T-cell (primary cell): ENCODE measurements around the gene DNMT3L. TPM values are rescaled to one million over a fixed set of nuclear protein-coding genes. Genes with fewer than 3 reads are reported as not detected.
"Not testable (repeated sequence)": the region's sequence is repeated elsewhere in the genome, so short reads cannot be mapped to it uniquely, and the experiment has no call there.

Source experiments
- ATAC-seq, 4 experiments: fragments of 200-7000 bp in 3 of 4; fragments of 150-1000 bp in 1 of 4; cut with Tn5 transposase; replicated peaks in 1 of 4; 1 replicate in 3 of 4; 2 replicates in 1 of 4; pipeline ENCODE4 v1.10.0; 2021; ENCODE audit warnings: moderate library complexity in 3 of 4, mild to moderate bottlenecking in 2 of 4, moderate number of reproducible peaks in 1 of 4
- CTCF ChIA-PET, 2 donors: fragments of 300-600 bp; sonication (Branson Sonifier 250); formaldehyde crosslinking; loops; one replicate each; lab custom pipeline; 2022; ENCODE audit warnings: antibody characterized with exemption in 2 of 2; lab: Charles Lee
- POLR2A ChIA-PET, 2 donors: fragments of 300-600 bp; sonication (Branson Sonifier 250); formaldehyde crosslinking; loops; one replicate each; lab custom pipeline; 2022; ENCODE audit warnings: antibody characterized with exemption in 2 of 2; lab: Charles Lee
- DNase-seq, 35 experiments: peaks; one replicate each; pipeline versions ENCODE4 v3.0.0 to v3.0.0-alpha.2; 2013 to 2023
- H3K27ac ChIP-seq: one replicate; pipeline ENCODE4 v1.5.1; 2013; ENCODE audit warnings: low read length
- H3K27me3 ChIP-seq, 2 experiments: replicated peaks in 1 of 2; 1 replicate in 1 of 2; 2 replicates in 1 of 2; pipeline versions ENCODE4 v1.6.1 to v1.7.0; 2013; ENCODE audit warnings: low read length in 1 of 2, mixed read lengths in 1 of 2; ENCODE audit not compliant: control insufficient read depth in 2 of 2, insufficient read depth in 2 of 2; ENCODE audit errors: extremely low read depth in 1 of 2
- H3K36me3 ChIP-seq, 2 donors: 1 replicate in 1 of 2; 2 replicates in 1 of 2; pipeline versions ENCODE4 v1.6.1 to v1.7.0; 2013; ENCODE audit warnings: low read length in 1 of 2; ENCODE audit not compliant: control insufficient read depth in 2 of 2, insufficient read depth in 1 of 2; ENCODE audit errors: extremely low read depth in 1 of 2
- H3K4me1 ChIP-seq, 2 experiments: 1 replicate in 1 of 2; 2 replicates in 1 of 2; pipeline versions ENCODE4 v1.6.1 to v1.7.0; 2013; ENCODE audit warnings: low read length in 2 of 2, mixed read lengths in 1 of 2; ENCODE audit not compliant: insufficient read depth in 2 of 2, control insufficient read depth in 1 of 2; ENCODE audit errors: extremely low read depth in 1 of 2
- H3K4me3 ChIP-seq, 2 donors: 1 replicate in 1 of 2; 2 replicates in 1 of 2; pipeline versions ENCODE4 v1.5.1 to v1.7.0; 2013; ENCODE audit warnings: mild to moderate bottlenecking in 2 of 2, low read length in 1 of 2, moderate library complexity in 1 of 2; ENCODE audit not compliant: control insufficient read depth in 1 of 2; ENCODE audit errors: extremely low read depth in 1 of 2
- H3K9me3 ChIP-seq: 2 replicates; pipeline ENCODE4 v1.7.0; 2013
- H3K27ac Mint-ChIP-seq, 2 donors: one replicate each; pipeline ENCODE4 v1.8.0; 2020 to 2021; ENCODE audit warnings: mild to moderate bottlenecking in 2 of 2, mixed read lengths in 2 of 2
- H3K27me3 Mint-ChIP-seq, 2 donors: one replicate each; pipeline ENCODE4 v1.8.0; 2021 to 2022; ENCODE audit warnings: mixed read lengths in 2 of 2
- H3K36me3 Mint-ChIP-seq: one replicate; pipeline ENCODE4 v1.8.0; 2021; ENCODE audit warnings: mixed read lengths
- H3K4me1 Mint-ChIP-seq, 3 donors: one replicate each; pipeline ENCODE4 v1.8.0; 2020 to 2022; ENCODE audit warnings: mixed read lengths in 3 of 3, mild to moderate bottlenecking in 1 of 3
- H3K4me3 Mint-ChIP-seq, 3 donors: one replicate each; pipeline ENCODE4 v1.8.0; 2020 to 2022; ENCODE audit warnings: mild to moderate bottlenecking in 3 of 3, mixed read lengths in 3 of 3, moderate library complexity in 3 of 3
- H3K9me3 Mint-ChIP-seq, 3 donors: one replicate each; pipeline ENCODE4 v1.8.0; 2020 to 2022; ENCODE audit warnings: mixed read lengths in 3 of 3
- WGBS: methylation state at CpG from one replicate; pipeline ENCODE4 v1.1.5; 2013; ENCODE audit warnings: missing lambda C conversion rate; ENCODE audit not compliant: insufficient coverage; 5-methylcytosine and 5-hydroxymethylcytosine counted together
- total RNA-seq, 35 experiments: library from RNA in 6 of 35; stranded (reverse) in 6 of 35; fragments of 120-200 nt in 1 of 35; gene quantifications; one replicate each; pipeline versions ENCODE4 v1.2.1 to v1.2.4 and lab custom pipeline; 2013 to 2026

The DNMT3L gene
- total RNA-seq, 5 donors from 2014 or later (not counting 1 experiment from before 2014, with no cell fraction given), result not detected

GRCh38 chr21:44253832-44254710 lies 7.6 kb downstream of the DNMT3L start:
- CTCF ChIA-PET, result no interaction called here
- Histone ChIP-seq H3K27me3 (peaks cover 0 to 26% of the 10 kb centered on the region in 2 experiments), H3K4me1 (no peaks in the 10 kb centered on the region), H3K36me3 (no peaks in the 10 kb centered on the region), H3K4me3 (no peak overlapping the region), H3K27ac (no peak overlapping the region), H3K9me3 (no peaks in the 10 kb centered on the region)
- H3K4me1 Mint-ChIP-seq, result peaks cover 0 to 1% (median 0%) of the 10 kb centered on the region in 3 donors
- POLR2A ChIA-PET, result no interaction called here
- H3K9me3 Mint-ChIP-seq, result no peaks in the 10 kb centered on the region
- H3K27ac Mint-ChIP-seq, result no peak overlapping the region
- H3K27me3 Mint-ChIP-seq, result peaks cover 0 to 3% of the 10 kb centered on the region in 2 donors
- peak in 1 of 35 experiments; percentile 11 for DNase-seq
- H3K36me3 Mint-ChIP-seq, result no peaks in the 10 kb centered on the region
- H3K4me3 Mint-ChIP-seq, result no peak overlapping the region
- WGBS, result 60% methylated on average over 26 of the region's 29 CpGs
- no peak for ATAC-seq

GRCh38 chr21:44249204-44250037 lies 12.3 kb downstream of the DNMT3L start:
- H3K27me3 ChIP-seq, H3K27ac Mint-ChIP-seq, DNase-seq, H3K4me3 Mint-ChIP-seq, H3K27me3 Mint-ChIP-seq, H3K4me3 ChIP-seq, H3K9me3 Mint-ChIP-seq, H3K36me3 ChIP-seq, POLR2A ChIA-PET, H3K4me1 Mint-ChIP-seq, H3K9me3 ChIP-seq, ATAC-seq, H3K27ac ChIP-seq, CTCF ChIA-PET, H3K36me3 Mint-ChIP-seq, H3K4me1 ChIP-seq: not testable (repeated sequence)
- WGBS, result no CpG with 5 or more reads among the region's 33 CpGs

DNA sequence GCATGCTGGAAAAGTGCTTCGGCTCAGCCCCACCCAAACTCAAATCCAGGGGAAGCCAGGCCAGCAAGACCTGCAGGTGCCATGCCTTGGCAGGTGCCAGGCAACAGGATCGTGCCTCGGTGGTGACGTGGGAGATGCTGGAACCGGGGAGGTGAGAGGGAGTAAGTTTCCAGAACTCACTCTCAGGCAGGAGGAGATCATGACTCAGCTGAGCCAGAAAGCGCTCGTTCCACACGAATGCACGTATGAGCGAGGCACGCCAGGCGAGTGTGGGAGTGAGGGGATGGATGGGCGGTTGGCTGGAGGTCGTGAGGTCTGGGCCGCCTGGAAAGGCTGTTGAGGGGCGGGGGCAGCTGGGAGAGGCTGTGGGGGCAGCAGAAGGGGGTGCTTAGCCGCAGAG lies 13.8 kb downstream of the DNMT3L start:
- ATAC-seq, H3K4me3 ChIP-seq, H3K27ac Mint-ChIP-seq, H3K4me1 ChIP-seq, CTCF ChIA-PET, H3K27ac ChIP-seq, H3K4me1 Mint-ChIP-seq, H3K27me3 Mint-ChIP-seq, H3K27me3 ChIP-seq, POLR2A ChIA-PET, H3K4me3 Mint-ChIP-seq, H3K36me3 ChIP-seq, DNase-seq, H3K9me3 ChIP-seq, H3K9me3 Mint-ChIP-seq, H3K36me3 Mint-ChIP-seq: not testable (repeated sequence)
- WGBS, result no CpG with 5 or more reads among the region's 17 CpGs

DNA sequence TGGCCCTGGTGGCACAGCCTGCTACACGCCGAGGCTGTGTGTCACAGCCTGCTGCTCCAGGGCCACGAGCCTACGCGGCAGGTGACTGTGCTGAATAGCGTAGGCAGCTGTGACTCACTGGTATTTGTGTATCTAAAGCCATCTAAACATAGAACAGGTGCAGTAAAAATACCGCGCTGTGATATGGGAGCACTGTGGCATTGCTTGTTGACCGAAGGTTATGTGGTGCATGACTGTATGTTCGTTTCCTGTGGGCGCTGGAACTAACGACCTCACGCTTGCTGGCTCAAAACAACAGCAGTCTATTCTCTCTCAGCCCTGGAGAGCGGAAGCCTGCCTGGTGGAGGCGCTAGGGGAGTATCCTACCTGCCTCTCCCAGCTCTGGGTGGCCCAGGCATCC lies 17.7 kb downstream of the DNMT3L start:
- H3K27ac ChIP-seq, H3K4me3 Mint-ChIP-seq, H3K36me3 Mint-ChIP-seq, H3K27me3 Mint-ChIP-seq, H3K4me1 ChIP-seq, H3K9me3 ChIP-seq, H3K27me3 ChIP-seq, H3K9me3 Mint-ChIP-seq, DNase-seq, H3K27ac Mint-ChIP-seq, POLR2A ChIA-PET, H3K36me3 ChIP-seq, H3K4me1 Mint-ChIP-seq, CTCF ChIA-PET, H3K4me3 ChIP-seq: not testable (repeated sequence)
- WGBS, result no CpG with 5 or more reads among the region's 15 CpGs
- ATAC-seq, result peak; percentile 72 to 79 (median 73)

DNA sequence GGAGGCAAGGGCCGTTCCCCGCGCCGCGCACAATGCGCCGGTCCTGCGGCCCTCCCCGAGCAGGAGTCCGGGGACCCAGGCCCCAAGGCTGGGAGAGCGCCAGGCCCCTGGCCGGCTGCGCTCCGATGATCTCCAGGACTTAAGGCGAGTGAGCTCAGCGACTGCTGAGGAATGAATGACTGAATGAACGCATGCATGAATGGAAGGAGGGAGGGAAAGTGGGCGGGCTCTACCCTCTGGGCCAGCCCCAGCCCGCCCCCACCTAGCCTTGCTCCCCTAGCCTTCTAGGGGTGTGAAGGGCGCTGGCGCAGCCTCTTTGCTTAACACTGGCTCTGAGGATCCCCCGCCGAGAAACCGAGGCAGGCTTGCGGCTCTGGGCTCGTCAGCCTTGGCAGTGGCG lies 20.4 kb downstream of the DNMT3L start:
- WGBS, result no CpG with 5 or more reads among the region's 27 CpGs
- H3K4me3 ChIP-seq, H3K27me3 Mint-ChIP-seq, H3K9me3 ChIP-seq, H3K36me3 ChIP-seq, POLR2A ChIA-PET, CTCF ChIA-PET, DNase-seq, H3K9me3 Mint-ChIP-seq, H3K27me3 ChIP-seq, H3K27ac ChIP-seq, H3K27ac Mint-ChIP-seq, H3K4me3 Mint-ChIP-seq, H3K4me1 Mint-ChIP-seq, H3K36me3 Mint-ChIP-seq, H3K4me1 ChIP-seq: not testable (repeated sequence)
- peak; percentile 48 to 61 (median 52) for ATAC-seq

DNA sequence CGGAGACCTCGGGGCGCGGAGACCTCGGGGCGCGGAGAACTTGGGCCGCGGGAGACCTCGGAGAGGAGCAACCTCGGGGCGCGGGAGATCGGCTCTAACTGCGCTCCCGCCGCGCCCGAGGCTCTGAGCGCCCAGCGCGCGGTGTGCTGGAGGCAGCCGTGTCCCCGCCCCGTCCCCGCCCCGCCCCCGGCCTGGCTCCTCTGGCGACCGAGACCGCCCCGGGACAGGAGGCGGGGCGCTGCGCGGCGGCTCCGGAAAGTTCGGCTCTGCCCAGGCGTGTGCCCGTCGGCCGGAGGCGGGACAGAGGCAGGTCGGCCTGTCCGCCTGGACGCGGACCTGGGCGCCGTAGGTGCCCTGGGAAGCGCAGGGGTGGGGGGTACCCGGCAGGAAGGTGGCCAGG lies 20.9 kb downstream of the DNMT3L start, which contains the start of gene ICOSLG:
Gene ICOSLG, minus strand, starts transcription at position 102 of the 400 bp plus-strand sequence. CDS start 126 bp downstream, outside the sequence.
- H3K27ac Mint-ChIP-seq, H3K4me1 Mint-ChIP-seq, H3K4me3 Mint-ChIP-seq, H3K27me3 Mint-ChIP-seq, DNase-seq, CTCF ChIA-PET, H3K36me3 Mint-ChIP-seq, H3K4me3 ChIP-seq, H3K9me3 Mint-ChIP-seq, H3K36me3 ChIP-seq, H3K4me1 ChIP-seq, POLR2A ChIA-PET, H3K9me3 ChIP-seq, H3K27me3 ChIP-seq, H3K27ac ChIP-seq: not testable (repeated sequence)
- ATAC-seq, result peak; percentile 58 to 68 (median 62)
- no CpG with 5 or more reads among the region's 53 CpGs for WGBS
